LNCAP (cell line): ENCODE results near the gene MBD3L3.

Experiments used
- TF ChIP-seq, protein P1 (sequence below): fragments of 450-650 bp; IDR thresholded peaks from 2 replicates; pipeline ENCODE4 v1.5.1; 2017; ENCODE audit warnings: mild to moderate bottlenecking

Gene MBD3L3

DNA sequence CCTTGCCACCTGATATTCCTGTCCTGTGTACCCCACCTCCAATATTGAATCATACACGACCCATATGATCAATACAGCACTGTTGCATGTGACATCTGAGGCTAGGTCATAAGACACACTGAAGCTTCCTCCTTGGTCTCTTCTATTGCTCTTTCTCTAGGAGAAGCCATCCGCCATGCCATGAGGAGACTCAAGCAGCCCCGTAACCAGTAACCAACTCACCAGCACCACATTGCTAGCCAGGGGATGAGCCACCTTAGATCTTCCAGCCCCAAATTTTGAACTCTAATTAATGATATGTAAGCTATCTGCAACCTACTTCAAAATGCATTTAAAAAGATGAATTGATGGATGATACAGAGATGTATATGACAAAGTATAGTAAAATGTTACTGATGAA is 39.6 kb upstream of the MBD3L3 start:
- TF ChIP-seq, protein P1, sequence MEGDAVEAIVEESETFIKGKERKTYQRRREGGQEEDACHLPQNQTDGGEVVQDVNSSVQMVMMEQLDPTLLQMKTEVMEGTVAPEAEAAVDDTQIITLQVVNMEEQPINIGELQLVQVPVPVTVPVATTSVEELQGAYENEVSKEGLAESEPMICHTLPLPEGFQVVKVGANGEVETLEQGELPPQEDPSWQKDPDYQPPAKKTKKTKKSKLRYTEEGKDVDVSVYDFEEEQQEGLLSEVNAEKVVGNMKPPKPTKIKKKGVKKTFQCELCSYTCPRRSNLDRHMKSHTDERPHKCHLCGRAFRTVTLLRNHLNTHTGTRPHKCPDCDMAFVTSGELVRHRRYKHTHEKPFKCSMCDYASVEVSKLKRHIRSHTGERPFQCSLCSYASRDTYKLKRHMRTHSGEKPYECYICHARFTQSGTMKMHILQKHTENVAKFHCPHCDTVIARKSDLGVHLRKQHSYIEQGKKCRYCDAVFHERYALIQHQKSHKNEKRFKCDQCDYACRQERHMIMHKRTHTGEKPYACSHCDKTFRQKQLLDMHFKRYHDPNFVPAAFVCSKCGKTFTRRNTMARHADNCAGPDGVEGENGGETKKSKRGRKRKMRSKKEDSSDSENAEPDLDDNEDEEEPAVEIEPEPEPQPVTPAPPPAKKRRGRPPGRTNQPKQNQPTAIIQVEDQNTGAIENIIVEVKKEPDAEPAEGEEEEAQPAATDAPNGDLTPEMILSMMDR, result no peak

DNA sequence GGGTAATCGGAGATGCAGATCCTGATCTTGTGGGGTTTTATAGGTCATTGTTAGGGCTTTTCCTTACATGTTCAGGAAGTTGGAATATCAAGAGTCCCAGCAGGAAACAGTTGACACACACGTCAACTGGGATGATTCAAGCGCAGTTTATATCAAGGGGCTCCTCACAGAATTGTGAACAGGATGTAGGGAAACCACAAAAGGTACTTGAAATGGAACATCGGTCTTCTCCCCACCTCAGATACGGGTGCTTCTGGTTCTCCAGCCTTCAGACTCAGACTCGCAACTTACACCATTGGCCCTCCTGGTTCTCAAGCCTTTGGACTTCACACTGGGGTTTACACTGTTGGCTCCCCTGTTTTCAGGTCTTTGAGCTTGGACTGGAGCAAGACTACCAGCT is 30.5 kb upstream of the MBD3L3 start:
- TF ChIP-seq, protein P1, result no peak

DNA sequence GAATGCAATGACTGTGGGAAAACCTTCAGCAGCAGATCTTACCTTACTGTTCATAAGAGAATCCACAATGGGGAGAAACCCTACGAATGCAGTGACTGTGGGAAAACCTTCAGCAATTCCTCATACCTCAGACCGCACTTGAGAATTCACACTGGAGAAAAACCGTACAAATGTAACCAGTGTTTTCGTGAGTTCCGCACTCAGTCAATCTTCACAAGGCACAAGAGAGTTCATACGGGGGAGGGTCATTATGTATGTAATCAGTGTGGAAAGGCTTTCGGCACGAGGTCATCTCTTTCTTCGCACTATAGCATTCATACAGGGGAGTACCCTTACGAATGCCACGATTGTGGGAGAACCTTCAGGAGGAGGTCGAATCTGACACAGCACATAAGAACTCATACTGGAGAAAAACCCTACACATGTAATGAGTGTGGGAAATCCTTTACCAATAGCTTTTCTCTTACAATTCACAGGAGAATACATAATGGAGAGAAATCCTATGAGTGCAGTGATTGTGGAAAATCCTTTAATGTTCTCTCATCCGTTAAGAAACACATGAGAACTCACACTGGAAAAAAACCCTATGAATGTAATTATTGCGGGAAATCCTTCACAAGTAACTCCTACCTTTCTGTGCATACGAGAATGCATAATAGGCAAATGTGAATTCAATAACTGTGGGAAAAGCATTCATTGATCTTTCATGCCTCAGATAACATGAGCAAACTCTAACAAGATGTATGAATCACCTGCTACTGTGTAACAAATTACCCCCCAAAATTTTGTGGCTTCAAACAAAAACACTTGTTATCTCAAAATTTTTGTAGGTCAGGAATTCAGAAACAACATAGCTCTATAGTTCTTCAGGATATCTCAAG is 24.8 kb upstream of the MBD3L3 start:
- TF ChIP-seq, protein P1, result no peak

DNA sequence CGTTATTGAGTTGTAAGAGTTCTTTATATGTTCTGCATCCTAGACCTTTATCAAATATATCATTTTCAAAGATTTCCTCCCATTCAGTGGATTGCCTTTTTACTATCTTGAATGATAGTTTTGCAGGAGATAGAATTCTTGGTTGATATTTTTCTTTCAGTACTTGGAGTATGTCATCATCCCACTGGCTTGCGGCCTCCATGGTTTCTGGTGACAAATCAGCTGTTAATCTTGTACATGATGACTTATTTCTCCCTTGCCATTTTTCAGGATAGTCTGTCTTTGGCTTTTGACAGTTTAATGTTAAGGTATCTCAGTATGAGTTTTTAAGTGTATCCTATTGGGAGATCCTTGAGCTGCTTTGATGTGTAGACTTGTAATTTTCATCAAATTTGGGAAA is 19.5 kb upstream of the MBD3L3 start:
- TF ChIP-seq, protein P1, result no peak

DNA sequence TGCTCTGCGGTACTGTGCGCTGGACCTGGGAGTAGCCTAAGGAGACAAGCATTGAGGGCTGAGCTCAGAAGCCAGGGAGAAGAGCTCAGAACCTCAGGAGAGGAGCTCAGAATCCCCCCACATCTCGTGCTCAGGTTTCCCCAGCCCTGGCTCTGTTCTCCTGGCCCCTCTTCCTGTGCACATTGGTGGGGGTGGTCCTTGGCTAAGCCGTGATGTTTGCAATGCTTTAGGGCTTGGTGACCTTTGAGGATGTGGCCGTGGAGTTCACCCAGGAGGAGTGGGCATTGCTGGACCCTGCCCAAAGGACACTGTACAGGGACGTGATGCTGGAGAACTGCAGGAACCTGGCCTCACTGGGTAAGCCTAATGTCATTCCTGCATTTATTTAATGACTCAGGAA is 17.7 kb upstream of the MBD3L3 start:
- TF ChIP-seq, protein P1, result no peak

DNA sequence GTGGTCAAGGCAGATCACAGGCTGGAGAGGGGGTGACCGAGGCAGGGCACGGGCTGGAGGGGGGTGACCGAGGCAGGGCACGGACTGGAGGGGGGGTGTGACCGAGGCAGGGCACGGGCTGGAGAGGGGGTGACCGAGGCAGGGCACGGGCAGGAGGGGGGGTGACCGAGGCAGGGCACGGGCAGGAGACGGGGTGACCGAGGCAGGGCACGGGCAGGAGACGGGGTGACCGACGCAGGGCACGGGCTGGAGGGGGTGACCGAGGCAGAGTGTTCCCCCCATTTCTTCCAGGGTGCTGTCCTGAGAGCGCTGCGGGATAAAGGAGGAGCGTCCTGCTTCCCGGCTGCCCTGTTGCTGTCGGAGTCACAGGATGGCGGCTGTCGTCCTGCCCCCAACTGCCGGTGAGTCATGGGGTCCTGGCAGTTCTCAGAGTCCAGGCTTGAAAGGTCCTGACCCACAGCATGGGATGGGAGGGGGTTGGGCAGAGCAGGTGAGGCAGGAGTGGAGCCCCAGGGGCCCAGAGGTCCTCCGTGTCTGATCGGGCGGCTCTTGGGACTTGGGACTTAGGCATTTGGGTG is 16.3 kb upstream of the MBD3L3 start:
- TF ChIP-seq, protein P1, result no peak

DNA sequence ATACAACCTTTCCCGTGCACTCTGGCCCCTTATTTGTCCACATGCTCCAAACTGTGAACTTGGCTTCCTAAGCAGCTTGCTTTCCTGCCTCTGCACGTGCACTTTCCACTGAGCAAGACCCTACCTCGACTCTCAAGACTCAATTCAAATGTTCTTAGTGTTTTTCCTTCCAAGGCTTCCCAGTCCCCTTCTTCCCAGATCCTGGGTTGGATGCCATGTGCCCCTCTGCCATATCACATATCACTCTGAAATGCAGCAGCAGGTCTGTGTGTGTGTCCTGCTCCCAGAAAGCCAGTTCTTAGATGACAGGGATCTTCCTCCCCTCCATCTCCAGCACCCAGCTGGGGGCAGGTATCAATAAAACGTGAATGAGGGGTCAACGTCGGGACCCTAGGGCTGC is 14.1 kb upstream of the MBD3L3 start:
- TF ChIP-seq, protein P1, result no peak
